SK-N-SH (cell line): ENCODE results near the gene TIGD6. TPM values are rescaled to one million over a fixed set of nuclear protein-coding genes. Genes with fewer than 3 reads are reported as not detected.

Experiments used
- CTCF ChIA-PET: fragments of 300-600, 350-600 bp; formaldehyde crosslinking; extraction: SDS; loops from one replicate; lab custom pipeline; 2021; lab: Yijun Ruan, JAX
- POLR2A ChIA-PET: fragments of 350-600 bp; sonication (Branson Sonifier 250); formaldehyde crosslinking; extraction: SDS; loops from one replicate; lab custom pipeline; 2020; ENCODE audit warnings: antibody characterized with exemption, inconsistent platforms; lab: Yijun Ruan, JAX
- DNase-seq: peaks from one replicate; pipeline ENCODE4 v3.0.0; 2012
- H2AFZ ChIP-seq: fragments of 200-600 bp; sonication (generic); 2 replicates; pipeline ENCODE4 v1.8.1; 2016; ENCODE audit warnings: antibody characterized with exemption, mild to moderate bottlenecking, low read depth
- H3F3A ChIP-seq: fragments of 200-600 bp; sonication (generic); replicated peaks from 2 replicates; pipeline ENCODE3; 2016; ENCODE audit warnings: antibody characterized with exemption, mild to moderate bottlenecking; ENCODE audit not compliant: insufficient read depth
- H3K27ac ChIP-seq, 2 experiments: fragments of 200-500 bp in 1 of 2; fragments of 200-600 bp in 1 of 2; sonication (Bioruptor generic) in 1 of 2; sonication (generic), shearing (Covaris generic) in 1 of 2; 2 replicates each; pipeline versions ENCODE4 v1.5.1 to v1.6.1; 2014 to 2016; ENCODE audit warnings: low read depth in 2 of 2, inconsistent platforms in 1 of 2, low read length in 1 of 2, mild to moderate bottlenecking in 1 of 2, mixed read lengths in 1 of 2
- H3K27me3 ChIP-seq: fragments of 200-600 bp; sonication (generic), shearing (Covaris generic); 2 replicates; pipeline ENCODE4 v1.6.1; 2016; ENCODE audit warnings: mixed run types; ENCODE audit not compliant: insufficient read depth
- H3K36me3 ChIP-seq, 2 experiments: fragments of 200-500 bp in 1 of 2; fragments of 200-600 bp in 1 of 2; sonication (Bioruptor generic) in 1 of 2; sonication (generic) in 1 of 2; replicated peaks in 1 of 2; 2 replicates each; pipeline versions ENCODE3 to v1.5.1; 2014 to 2016; ENCODE audit warnings: low read length in 1 of 2, mild to moderate bottlenecking in 1 of 2; ENCODE audit not compliant: insufficient read depth in 2 of 2, control insufficient read depth in 1 of 2
- H3K4me1 ChIP-seq, 2 experiments: fragments of 200-500 bp in 1 of 2; fragments of 200-600 bp in 1 of 2; sonication (Bioruptor generic) in 1 of 2; sonication (generic), shearing (Covaris generic) in 1 of 2; 2 replicates each; pipeline versions ENCODE4 v1.5.1 to v1.6.1; 2014 to 2016; ENCODE audit warnings: low read depth in 1 of 2, low read length in 1 of 2, mixed run types in 1 of 2; ENCODE audit not compliant: insufficient read depth in 2 of 2, control insufficient read depth in 1 of 2
- H3K4me2 ChIP-seq: fragments of 200-600 bp; sonication (generic), shearing (Covaris generic); 2 replicates; pipeline ENCODE4 v1.6.1; 2017; ENCODE audit warnings: mixed run types
- H3K4me3 ChIP-seq, 2 experiments: fragments of 200-500 bp in 1 of 2; fragments of 200-600 bp in 1 of 2; sonication (Bioruptor generic) in 1 of 2; sonication (generic), shearing (Covaris generic) in 1 of 2; 2 replicates each; pipeline versions ENCODE4 v1.5.1 to v1.8.1; 2014 to 2016; ENCODE audit warnings: low read depth in 2 of 2, inconsistent platforms in 1 of 2, low read length in 1 of 2, mild to moderate bottlenecking in 1 of 2, mixed read lengths in 1 of 2, moderate library complexity in 1 of 2
- H3K79me2 ChIP-seq: fragments of 200-600 bp; sonication (generic); 2 replicates; pipeline ENCODE4 v1.8.1; 2017; ENCODE audit warnings: mild to moderate bottlenecking; ENCODE audit not compliant: insufficient read depth
- H3K9ac ChIP-seq: fragments of 200-600 bp; sonication (generic); 2 replicates; pipeline ENCODE4 v1.6.1; 2017; ENCODE audit warnings: mixed run types
- H3K9me2 ChIP-seq: fragments of 200-600 bp; sonication (generic); 2 replicates; pipeline ENCODE4 v1.6.1; 2017; ENCODE audit warnings: mixed run types
- H3K9me3 ChIP-seq: fragments of 200-600 bp; sonication (generic); 2 replicates; pipeline ENCODE4 v1.6.1; 2017; ENCODE audit warnings: mixed run types, mild to moderate bottlenecking, moderate library complexity
- H4K20me1 ChIP-seq: fragments of 200-600 bp; sonication (generic); 2 replicates; pipeline ENCODE4 v1.6.1; 2017; ENCODE audit warnings: mild to moderate bottlenecking, mixed run types; ENCODE audit not compliant: insufficient read depth
- ELF1 ChIP-seq: IDR thresholded peaks from 2 replicates; pipeline ENCODE4 v1.4.0; 2012
- EP300 ChIP-seq, 2 experiments: IDR thresholded peaks; 2 replicates each; pipeline versions ENCODE4 v1.4.0 to v1.6.1; 2012; ENCODE audit warnings: borderline replicate concordance in 1 of 2, low read depth in 1 of 2, low read length in 1 of 2
- FOSL2 ChIP-seq: IDR thresholded peaks from 2 replicates; pipeline ENCODE4 v1.4.0; 2012; ENCODE audit warnings: low read depth, mild to moderate bottlenecking, moderate library complexity, borderline replicate concordance
- FOXM1 ChIP-seq: IDR thresholded peaks from 2 replicates; pipeline ENCODE4 v1.4.0; 2012; ENCODE audit warnings: low read depth, mild to moderate bottlenecking
- GABPA ChIP-seq: IDR thresholded peaks from 2 replicates; pipeline ENCODE4 v1.4.0; 2012; ENCODE audit warnings: low read depth, mild to moderate bottlenecking
- GATA2 ChIP-seq: sonication (generic); formaldehyde crosslinking; IDR thresholded peaks from 2 replicates; pipeline ENCODE4 v1.5.0; 2020; ENCODE audit warnings: mild to moderate bottlenecking, missing genetic modification reagents
- JUND ChIP-seq: IDR thresholded peaks from 2 replicates; pipeline ENCODE4 v1.4.0; 2012
- MEF2A ChIP-seq: IDR thresholded peaks from 2 replicates; pipeline ENCODE4 v1.4.0; 2012; ENCODE audit warnings: low read depth, borderline replicate concordance
- MXI1 ChIP-seq: IDR thresholded peaks from 2 replicates; pipeline ENCODE4 v1.6.1; 2012; ENCODE audit warnings: mild to moderate bottlenecking, low read depth, low read length, improper control_type of control experiment
- NFIC ChIP-seq: IDR thresholded peaks from 2 replicates; pipeline ENCODE4 v1.4.0; 2012; ENCODE audit warnings: borderline replicate concordance
- NRF1 ChIP-seq: IDR thresholded peaks from 2 replicates; pipeline ENCODE4 v1.6.1; 2012; ENCODE audit warnings: low read depth, mild to moderate bottlenecking, low read length
- SIN3A ChIP-seq: IDR thresholded peaks from 2 replicates; pipeline ENCODE4 v1.6.1; 2012; ENCODE audit warnings: low read depth, mild to moderate bottlenecking, low read length, moderate library complexity, borderline replicate concordance
- SMC3 ChIP-seq: IDR thresholded peaks from 2 replicates; pipeline ENCODE4 v1.6.1; 2012; ENCODE audit warnings: low read depth, low read length, improper control_type of control experiment
- TAF1 ChIP-seq: IDR thresholded peaks from 2 replicates; pipeline ENCODE4 v1.6.1; 2012; ENCODE audit warnings: low read depth, mild to moderate bottlenecking, low read length, moderate library complexity, borderline replicate concordance
- TCF12 ChIP-seq: IDR thresholded peaks from 2 replicates; pipeline ENCODE4 v1.4.0; 2012
- YY1 ChIP-seq: IDR thresholded peaks from 2 replicates; pipeline ENCODE4 v1.4.0; 2012; ENCODE audit warnings: low read depth, mild to moderate bottlenecking
- WGBS: methylation state at CpG from one replicate; pipeline ENCODE4 v1.1.6; 2017; ENCODE audit warnings: low lambda C conversion rate; 5-methylcytosine and 5-hydroxymethylcytosine counted together
- polyA plus RNA-seq, 3 experiments: library from polyadenylated mRNA; depleted of rRNA; stranded (reverse); fragments of >200 nt; gene quantifications; 2 replicates each; pipeline ENCODE4 v1.2.3, GENCODE V29; 2012
- TF ChIP-seq, protein P1 (sequence below): IDR thresholded peaks from 2 replicates; pipeline ENCODE4 v1.4.0; 2012; ENCODE audit warnings: low read depth
- TF ChIP-seq, protein P2 (sequence below): IDR thresholded peaks from 2 replicates; pipeline ENCODE4 v1.4.0; 2012; ENCODE audit warnings: low read depth, borderline replicate concordance
- TF ChIP-seq, protein P3 (sequence below): IDR thresholded peaks from 2 replicates; pipeline ENCODE4 v1.4.0; 2012; ENCODE audit warnings: low read depth, borderline replicate concordance
- TF ChIP-seq, protein P4 (sequence below): fragments of 150-350 bp; IDR thresholded peaks from 2 replicates; pipeline ENCODE4 v1.6.1; 2017; ENCODE audit warnings: antibody characterized with exemption, low read length, low read depth, borderline replicate concordance

TIGD6 gene
- polyA plus RNA-seq, 1 of the 3 experiments (the other 2 are of a cell fraction) = 4.7 TPM

DNA sequence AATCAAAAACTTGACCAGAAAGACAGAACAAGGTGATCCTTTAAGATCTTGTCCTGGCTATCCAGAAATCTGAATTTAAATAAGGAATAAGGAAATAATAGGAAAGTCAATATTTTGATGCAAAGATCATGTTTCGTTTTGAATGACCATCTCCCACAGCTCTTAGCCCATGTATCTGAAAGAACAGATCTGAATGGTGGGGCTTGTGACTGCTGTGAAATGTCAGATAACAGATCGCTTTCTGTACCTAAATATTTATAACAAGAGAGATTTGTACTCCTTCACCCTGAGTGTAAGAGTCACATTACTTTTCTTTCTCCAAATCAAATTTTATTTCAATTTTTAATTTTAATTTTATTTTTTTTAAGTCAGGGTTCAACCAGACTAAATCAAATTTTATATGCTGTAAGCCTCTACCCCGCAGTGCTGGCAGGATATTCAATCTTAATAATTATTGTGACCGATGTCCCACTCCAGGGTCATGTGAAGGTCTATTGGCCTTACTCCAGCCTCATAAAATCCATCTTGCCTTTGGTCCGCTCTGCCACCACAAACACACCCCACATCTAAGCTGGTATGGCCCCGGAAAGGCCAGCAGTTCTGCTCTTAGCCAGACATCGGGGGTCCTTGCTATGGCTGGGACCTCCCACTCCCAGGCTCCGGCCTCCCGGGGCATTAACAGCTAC lies 46.9 kb downstream of the TIGD6 start:
- no peaks in the 10 kb centered on the region for H3K36me3 ChIP-seq
- no peak overlapping the region for H3K4me3 ChIP-seq
- no peak overlapping the region for H3K9ac ChIP-seq
- peaks cover 3% of the 10 kb centered on the region for H3F3A ChIP-seq
- POLR2A ChIA-PET = no interaction called here
- no peak overlapping the region for H3K4me2 ChIP-seq
- 90% methylated on average over 7 of the region's 9 CpGs for WGBS
- H4K20me1 ChIP-seq = no peaks in the 10 kb centered on the region
- DNase-seq = no peak
- TF ChIP-seq FOSL2 = no peak
- no peak for TF ChIP-seq TCF12
- no peak for TF ChIP-seq JUND
- no peak for TF ChIP-seq FOXM1
- TF ChIP-seq EP300 (IDR thresholded peaks at IDR 0.05; ENCODE audit: borderline replicate concordance in 1 of 2, low read depth in 1 of 2, low read length in 1 of 2) = no peak
- TF ChIP-seq, protein P1, sequence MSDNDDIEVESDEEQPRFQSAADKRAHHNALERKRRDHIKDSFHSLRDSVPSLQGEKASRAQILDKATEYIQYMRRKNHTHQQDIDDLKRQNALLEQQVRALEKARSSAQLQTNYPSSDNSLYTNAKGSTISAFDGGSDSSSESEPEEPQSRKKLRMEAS = no peak
- TF ChIP-seq NFIC = no peak
- TF ChIP-seq, protein P2, sequence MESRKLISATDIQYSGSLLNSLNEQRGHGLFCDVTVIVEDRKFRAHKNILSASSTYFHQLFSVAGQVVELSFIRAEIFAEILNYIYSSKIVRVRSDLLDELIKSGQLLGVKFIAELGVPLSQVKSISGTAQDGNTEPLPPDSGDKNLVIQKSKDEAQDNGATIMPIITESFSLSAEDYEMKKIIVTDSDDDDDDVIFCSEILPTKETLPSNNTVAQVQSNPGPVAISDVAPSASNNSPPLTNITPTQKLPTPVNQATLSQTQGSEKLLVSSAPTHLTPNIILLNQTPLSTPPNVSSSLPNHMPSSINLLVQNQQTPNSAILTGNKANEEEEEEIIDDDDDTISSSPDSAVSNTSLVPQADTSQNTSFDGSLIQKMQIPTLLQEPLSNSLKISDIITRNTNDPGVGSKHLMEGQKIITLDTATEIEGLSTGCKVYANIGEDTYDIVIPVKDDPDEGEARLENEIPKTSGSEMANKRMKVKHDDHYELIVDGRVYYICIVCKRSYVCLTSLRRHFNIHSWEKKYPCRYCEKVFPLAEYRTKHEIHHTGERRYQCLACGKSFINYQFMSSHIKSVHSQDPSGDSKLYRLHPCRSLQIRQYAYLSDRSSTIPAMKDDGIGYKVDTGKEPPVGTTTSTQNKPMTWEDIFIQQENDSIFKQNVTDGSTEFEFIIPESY = no peak
- TF ChIP-seq MXI1 = no peak
- no peak for TF ChIP-seq SIN3A
- TF ChIP-seq MEF2A = no peak
- TF ChIP-seq YY1 = no peak
- TF ChIP-seq, protein P3, sequence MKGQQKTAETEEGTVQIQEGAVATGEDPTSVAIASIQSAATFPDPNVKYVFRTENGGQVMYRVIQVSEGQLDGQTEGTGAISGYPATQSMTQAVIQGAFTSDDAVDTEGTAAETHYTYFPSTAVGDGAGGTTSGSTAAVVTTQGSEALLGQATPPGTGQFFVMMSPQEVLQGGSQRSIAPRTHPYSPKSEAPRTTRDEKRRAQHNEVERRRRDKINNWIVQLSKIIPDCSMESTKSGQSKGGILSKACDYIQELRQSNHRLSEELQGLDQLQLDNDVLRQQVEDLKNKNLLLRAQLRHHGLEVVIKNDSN = no peak
- TF ChIP-seq SMC3 = no peak
- TF ChIP-seq NRF1 = no peak
- TF ChIP-seq, protein P4, sequence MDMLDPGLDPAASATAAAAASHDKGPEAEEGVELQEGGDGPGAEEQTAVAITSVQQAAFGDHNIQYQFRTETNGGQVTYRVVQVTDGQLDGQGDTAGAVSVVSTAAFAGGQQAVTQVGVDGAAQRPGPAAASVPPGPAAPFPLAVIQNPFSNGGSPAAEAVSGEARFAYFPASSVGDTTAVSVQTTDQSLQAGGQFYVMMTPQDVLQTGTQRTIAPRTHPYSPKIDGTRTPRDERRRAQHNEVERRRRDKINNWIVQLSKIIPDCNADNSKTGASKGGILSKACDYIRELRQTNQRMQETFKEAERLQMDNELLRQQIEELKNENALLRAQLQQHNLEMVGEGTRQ = no peak
- TF ChIP-seq GABPA = no peak
- TF ChIP-seq ELF1 = no peak
- TF ChIP-seq TAF1 = no peak
- TF ChIP-seq GATA2 (CRISPR knock-in tag) = no peak
- no peak overlapping the region for H3K27ac ChIP-seq
- CTCF ChIA-PET = interaction anchor here (1.0 to 2.7 kb wide), 4 partner anchors 8 to 119 kb away, joined by 3 to 8 read pairs (median 5); no protein-coding TSS in a partner anchor
- H3K9me2 ChIP-seq = no peaks in the 10 kb centered on the region
- H2AFZ ChIP-seq = no peak overlapping the region
- H3K4me1 ChIP-seq = no peaks in the 10 kb centered on the region; a peak in 1 of 4 replicates
- H3K79me2 ChIP-seq = no peaks in the 10 kb centered on the region
- no peaks in the 10 kb centered on the region for H3K9me3 ChIP-seq
- H3K27me3 ChIP-seq = no peaks in the 10 kb centered on the region
